ENCODE results near the gene POLR2M. TPM values are rescaled to one million over a fixed set of nuclear protein-coding genes. Genes with fewer than 3 reads are reported as not detected.

POLR2M gene
- total RNA-seq, 1 donor from 2014 or later: 1,069 TPM

DNA sequence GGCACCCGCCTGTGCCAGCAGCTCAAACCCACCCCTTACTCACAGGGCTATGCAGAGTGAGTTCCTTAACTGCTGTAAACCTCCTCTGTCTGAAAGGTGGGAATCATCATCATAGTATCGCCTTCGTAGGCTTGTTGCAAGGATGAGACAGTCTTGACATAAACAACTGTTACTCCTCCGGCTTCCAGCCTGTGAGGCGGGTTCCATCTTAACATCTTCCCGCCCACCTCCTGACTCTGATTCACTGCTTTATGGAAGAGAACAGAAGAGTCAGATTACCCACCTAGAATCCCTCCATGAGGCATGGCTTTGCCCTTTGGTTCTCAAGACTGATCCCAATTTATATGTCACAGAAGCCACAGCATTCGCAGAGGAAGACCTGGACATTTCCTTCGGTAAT is 21.9 kb downstream of the POLR2M start:
- H3F3A ChIP-seq (ENCODE audit: low read depth): no peaks in the 10 kb centered on the region
- H4K20me1 ChIP-seq (ENCODE audit: low read depth): no peaks in the 10 kb centered on the region
- H3K27me3 ChIP-seq: no peaks in the 10 kb centered on the region
- peaks cover 7% of the 10 kb centered on the region for H3K36me3 Mint-ChIP-seq
- no peak for TF ChIP-seq EZH2phosphoT487 (IDR thresholded peaks at IDR 0.05)
- TF ChIP-seq, protein P1, sequence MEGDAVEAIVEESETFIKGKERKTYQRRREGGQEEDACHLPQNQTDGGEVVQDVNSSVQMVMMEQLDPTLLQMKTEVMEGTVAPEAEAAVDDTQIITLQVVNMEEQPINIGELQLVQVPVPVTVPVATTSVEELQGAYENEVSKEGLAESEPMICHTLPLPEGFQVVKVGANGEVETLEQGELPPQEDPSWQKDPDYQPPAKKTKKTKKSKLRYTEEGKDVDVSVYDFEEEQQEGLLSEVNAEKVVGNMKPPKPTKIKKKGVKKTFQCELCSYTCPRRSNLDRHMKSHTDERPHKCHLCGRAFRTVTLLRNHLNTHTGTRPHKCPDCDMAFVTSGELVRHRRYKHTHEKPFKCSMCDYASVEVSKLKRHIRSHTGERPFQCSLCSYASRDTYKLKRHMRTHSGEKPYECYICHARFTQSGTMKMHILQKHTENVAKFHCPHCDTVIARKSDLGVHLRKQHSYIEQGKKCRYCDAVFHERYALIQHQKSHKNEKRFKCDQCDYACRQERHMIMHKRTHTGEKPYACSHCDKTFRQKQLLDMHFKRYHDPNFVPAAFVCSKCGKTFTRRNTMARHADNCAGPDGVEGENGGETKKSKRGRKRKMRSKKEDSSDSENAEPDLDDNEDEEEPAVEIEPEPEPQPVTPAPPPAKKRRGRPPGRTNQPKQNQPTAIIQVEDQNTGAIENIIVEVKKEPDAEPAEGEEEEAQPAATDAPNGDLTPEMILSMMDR (IDR thresholded peaks at IDR 0.05): no peak
- TF ChIP-seq EZH2 (IDR thresholded peaks at IDR 0.05): no peak
- peak overlapping the region; percentile 12 for H3K27ac Mint-ChIP-seq
- no peak overlapping the region for H3K9ac ChIP-seq
- H3K27ac ChIP-seq: no peak overlapping the region
- H3K9me3 ChIP-seq (ENCODE audit: low read depth): no peaks in the 10 kb centered on the region
- DNase-seq (ENCODE audit: low spot score): no peak
- H2AFZ ChIP-seq (replicated peaks): no peak overlapping the region
- H3K4me3 ChIP-seq: no peak overlapping the region
- no peaks in the 10 kb centered on the region for H3K36me3 ChIP-seq
- H3K79me2 ChIP-seq (ENCODE audit: low read depth): no peaks in the 10 kb centered on the region
- H3K4me3 Mint-ChIP-seq: no peak overlapping the region
- no peak overlapping the region for H3K4me2 ChIP-seq
- H3K27me3 Mint-ChIP-seq (ENCODE audit: insufficient read depth, low read depth): peaks cover 2% of the 10 kb centered on the region
- H3K4me1 Mint-ChIP-seq: peaks cover 6% of the 10 kb centered on the region
- no peaks in the 10 kb centered on the region for H3K4me1 ChIP-seq
- peaks cover 7% of the 10 kb centered on the region for H3K9me3 Mint-ChIP-seq

DNA sequence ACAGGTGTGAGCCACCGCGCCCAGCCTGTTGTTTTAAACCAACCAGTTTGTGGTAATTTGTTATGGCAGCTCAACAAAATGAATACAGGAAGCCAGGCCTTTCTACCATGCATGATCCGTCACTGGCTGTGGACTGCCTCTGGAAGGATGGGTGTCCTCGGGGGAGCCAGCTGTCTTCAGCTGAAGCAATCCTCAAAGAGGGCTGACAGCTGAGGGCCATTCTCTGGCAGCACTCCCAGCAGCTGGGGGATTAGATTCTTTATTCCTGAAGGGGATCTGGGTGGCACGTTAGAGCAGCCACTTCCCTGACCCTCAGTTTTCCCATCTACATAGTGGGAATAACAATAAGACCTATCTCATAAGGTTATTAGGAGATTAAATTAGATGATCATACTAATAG is 24.4 kb downstream of the POLR2M start:
- H4K20me1 ChIP-seq (ENCODE audit: low read depth): no peaks in the 10 kb centered on the region
- TF ChIP-seq EZH2phosphoT487 (IDR thresholded peaks at IDR 0.05) (no peak), EZH2 (IDR thresholded peaks at IDR 0.05) (no peak)
- TF ChIP-seq, protein P1 (IDR thresholded peaks at IDR 0.05): no peak
- no peaks in the 10 kb centered on the region for H3K27me3 ChIP-seq
- no peak overlapping the region for H3K4me3 ChIP-seq
- Mint-ChIP-seq H3K27ac (no peak overlapping the region), H3K4me1 (peaks cover 6% of the 10 kb centered on the region), H3K9me3 (no peaks in the 10 kb centered on the region), H3K4me3 (no peak overlapping the region), H3K27me3 (ENCODE audit: insufficient read depth, low read depth) (peaks cover 2% of the 10 kb centered on the region), H3K36me3 (no peaks in the 10 kb centered on the region)
- H3K4me1 ChIP-seq: no peaks in the 10 kb centered on the region
- no peak for DNase-seq (ENCODE audit: low spot score)
- no peak overlapping the region for H3K9ac ChIP-seq
- H3K9me3 ChIP-seq (ENCODE audit: low read depth): no peaks in the 10 kb centered on the region
- H3F3A ChIP-seq (ENCODE audit: low read depth): no peaks in the 10 kb centered on the region
- no peaks in the 10 kb centered on the region for H3K36me3 ChIP-seq
- no peaks in the 10 kb centered on the region for H3K79me2 ChIP-seq (ENCODE audit: low read depth)
- no peak overlapping the region for H2AFZ ChIP-seq (replicated peaks)
- no peak overlapping the region for H3K27ac ChIP-seq
- no peak overlapping the region for H3K4me2 ChIP-seq

DNA sequence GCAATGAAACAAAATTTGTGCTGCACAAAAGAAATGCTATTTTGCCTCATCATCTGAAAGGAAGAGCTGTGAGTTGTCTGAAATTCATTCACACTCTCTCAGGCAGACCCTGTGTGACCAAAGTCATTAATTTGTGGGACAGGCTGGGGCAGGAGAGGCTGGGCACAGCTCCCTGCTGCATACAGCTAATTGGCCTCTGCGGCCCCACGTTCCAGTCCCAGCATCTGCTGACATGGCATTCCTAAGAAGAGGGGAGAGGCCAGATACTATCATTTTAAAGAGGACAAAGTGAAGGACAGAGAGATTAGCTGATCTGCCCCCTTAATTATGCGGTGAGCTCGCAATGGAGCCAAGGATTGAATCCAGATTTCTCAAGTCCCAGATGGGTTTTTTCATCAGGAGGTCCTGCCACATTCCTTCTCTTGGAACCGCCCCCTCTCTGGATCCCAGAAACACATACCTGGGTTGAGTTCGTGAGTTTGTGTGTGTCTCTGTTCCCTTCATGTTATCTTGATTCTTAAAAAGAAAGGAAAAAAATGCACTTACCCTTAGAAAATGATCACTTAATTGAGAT is 25.1 kb downstream of the POLR2M start:
- no peaks in the 10 kb centered on the region for H3K9me3 ChIP-seq (ENCODE audit: low read depth)
- H3K27ac ChIP-seq: no peak overlapping the region
- no peaks in the 10 kb centered on the region for H3K9me3 Mint-ChIP-seq
- H3K4me1 ChIP-seq: no peaks in the 10 kb centered on the region
- H3K27me3 ChIP-seq: no peaks in the 10 kb centered on the region
- no peak overlapping the region for H3K4me3 ChIP-seq
- H3K36me3 ChIP-seq: no peaks in the 10 kb centered on the region
- peak overlapping the region; percentile 35 for H3K27ac Mint-ChIP-seq
- peaks cover 6% of the 10 kb centered on the region for H3K4me1 Mint-ChIP-seq
- H3K4me3 Mint-ChIP-seq: no peak overlapping the region
- H4K20me1 ChIP-seq (ENCODE audit: low read depth): no peaks in the 10 kb centered on the region
- TF ChIP-seq, protein P1 (IDR thresholded peaks at IDR 0.05): no peak
- TF ChIP-seq EZH2phosphoT487 (IDR thresholded peaks at IDR 0.05): no peak
- no peak for TF ChIP-seq EZH2 (IDR thresholded peaks at IDR 0.05)
- no peak overlapping the region for H2AFZ ChIP-seq (replicated peaks)
- no peaks in the 10 kb centered on the region for H3F3A ChIP-seq (ENCODE audit: low read depth)
- H3K36me3 Mint-ChIP-seq: no peaks in the 10 kb centered on the region
- no peak overlapping the region for H3K4me2 ChIP-seq
- no peaks in the 10 kb centered on the region for H3K79me2 ChIP-seq (ENCODE audit: low read depth)
- peak; percentile 24 for DNase-seq (ENCODE audit: low spot score)
- H3K9ac ChIP-seq: no peak overlapping the region
- H3K27me3 Mint-ChIP-seq (ENCODE audit: insufficient read depth, low read depth): peaks cover 2% of the 10 kb centered on the region
